D721Med (cell line): ENCODE measurements around the gene RMDN3.

ENCODE experiments used
- DNase-seq: peaks from one replicate; pipeline ENCODE4 v3.0.0; 2011; ENCODE audit warnings: low spot score; ENCODE audit not compliant: insufficient read length
- FAIRE-seq: peaks from 2 replicates; lab custom pipeline; 2011; peaks lifted over from hg19 to GRCh38; lab: Jason Lieb, UNC
- TF ChIP-seq, protein P1 (sequence below): IDR thresholded peaks from 2 replicates; pipeline ENCODE4 v1.5.1; 2012; ENCODE audit warnings: mild to moderate bottlenecking, control low read depth; ENCODE audit not compliant: insufficient read depth; ENCODE audit errors: missing control alignments

RMDN3 gene

DNA sequence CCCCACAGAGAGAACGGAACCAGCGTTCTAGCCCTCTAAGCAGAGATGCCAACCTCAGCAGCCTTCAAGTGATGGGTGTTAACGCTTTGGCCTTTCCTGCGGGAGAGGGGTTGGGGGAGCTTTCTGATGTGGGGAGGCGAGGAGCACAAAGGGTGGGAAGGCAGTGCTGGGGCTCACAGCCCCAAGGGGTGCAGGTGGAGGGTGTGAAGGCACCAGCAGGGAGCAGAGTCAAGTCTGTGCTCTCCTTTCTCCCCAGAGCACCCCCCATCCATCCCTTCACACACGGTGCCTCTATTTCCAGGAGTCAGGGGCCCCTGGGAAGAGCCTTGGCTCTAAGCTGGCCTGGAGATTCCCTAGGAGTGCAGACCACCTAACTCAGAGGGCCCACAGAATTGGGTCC is 18.8 kb upstream of the RMDN3 start:
- DNase-seq (no peak), FAIRE-seq (no peak)
- TF ChIP-seq, protein P1, sequence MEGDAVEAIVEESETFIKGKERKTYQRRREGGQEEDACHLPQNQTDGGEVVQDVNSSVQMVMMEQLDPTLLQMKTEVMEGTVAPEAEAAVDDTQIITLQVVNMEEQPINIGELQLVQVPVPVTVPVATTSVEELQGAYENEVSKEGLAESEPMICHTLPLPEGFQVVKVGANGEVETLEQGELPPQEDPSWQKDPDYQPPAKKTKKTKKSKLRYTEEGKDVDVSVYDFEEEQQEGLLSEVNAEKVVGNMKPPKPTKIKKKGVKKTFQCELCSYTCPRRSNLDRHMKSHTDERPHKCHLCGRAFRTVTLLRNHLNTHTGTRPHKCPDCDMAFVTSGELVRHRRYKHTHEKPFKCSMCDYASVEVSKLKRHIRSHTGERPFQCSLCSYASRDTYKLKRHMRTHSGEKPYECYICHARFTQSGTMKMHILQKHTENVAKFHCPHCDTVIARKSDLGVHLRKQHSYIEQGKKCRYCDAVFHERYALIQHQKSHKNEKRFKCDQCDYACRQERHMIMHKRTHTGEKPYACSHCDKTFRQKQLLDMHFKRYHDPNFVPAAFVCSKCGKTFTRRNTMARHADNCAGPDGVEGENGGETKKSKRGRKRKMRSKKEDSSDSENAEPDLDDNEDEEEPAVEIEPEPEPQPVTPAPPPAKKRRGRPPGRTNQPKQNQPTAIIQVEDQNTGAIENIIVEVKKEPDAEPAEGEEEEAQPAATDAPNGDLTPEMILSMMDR = no peak

GRCh38 chr15:40773496-40773895 is 18.4 kb upstream of the RMDN3 start:
- TF ChIP-seq, protein P1 = no peak
- no peak for DNase-seq
- no peak for FAIRE-seq

DNA sequence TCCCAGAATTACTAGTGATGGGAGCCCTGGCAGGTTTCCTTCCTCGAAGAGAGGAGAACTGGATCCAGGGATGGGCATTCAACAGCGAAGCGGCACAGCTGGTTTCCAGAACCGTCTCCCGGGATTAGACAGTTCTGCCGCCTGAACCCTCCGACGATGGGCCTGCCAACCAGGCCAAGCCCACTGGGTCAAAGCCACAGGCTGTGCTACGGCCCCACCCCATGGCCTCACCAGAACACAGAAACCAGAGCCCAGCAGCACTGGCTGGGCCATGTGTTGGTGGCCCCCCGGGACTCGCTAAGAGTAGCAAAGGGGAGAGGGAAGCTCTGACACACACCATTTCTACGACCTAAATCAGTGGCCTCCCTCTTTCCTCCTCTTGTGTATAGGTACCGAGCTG is 17.0 kb upstream of the RMDN3 start:
- no peak for FAIRE-seq
- TF ChIP-seq, protein P1 = no peak
- DNase-seq = no peak

DNA sequence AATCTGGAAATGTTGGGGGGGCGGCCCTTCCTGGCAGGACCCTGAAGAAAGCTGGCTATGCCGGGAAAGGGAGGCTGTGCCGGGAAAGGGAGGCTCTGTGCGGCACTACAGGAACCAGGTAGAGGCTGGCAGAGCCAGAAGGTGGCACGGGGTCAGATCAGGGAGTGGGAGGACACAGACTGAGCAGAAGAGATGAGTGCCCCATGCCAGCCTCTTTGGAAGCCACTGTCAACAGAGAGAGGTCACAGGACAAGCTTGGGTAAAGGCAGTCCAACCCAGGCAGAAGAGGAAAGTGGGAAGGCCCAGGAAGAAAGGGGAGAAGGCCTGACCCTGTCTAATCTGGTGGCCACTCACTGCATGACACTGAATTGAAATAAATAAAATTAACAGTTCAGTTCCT is 16.2 kb upstream of the RMDN3 start:
- TF ChIP-seq, protein P1 = no peak
- DNase-seq (no peak), FAIRE-seq (no peak)

DNA sequence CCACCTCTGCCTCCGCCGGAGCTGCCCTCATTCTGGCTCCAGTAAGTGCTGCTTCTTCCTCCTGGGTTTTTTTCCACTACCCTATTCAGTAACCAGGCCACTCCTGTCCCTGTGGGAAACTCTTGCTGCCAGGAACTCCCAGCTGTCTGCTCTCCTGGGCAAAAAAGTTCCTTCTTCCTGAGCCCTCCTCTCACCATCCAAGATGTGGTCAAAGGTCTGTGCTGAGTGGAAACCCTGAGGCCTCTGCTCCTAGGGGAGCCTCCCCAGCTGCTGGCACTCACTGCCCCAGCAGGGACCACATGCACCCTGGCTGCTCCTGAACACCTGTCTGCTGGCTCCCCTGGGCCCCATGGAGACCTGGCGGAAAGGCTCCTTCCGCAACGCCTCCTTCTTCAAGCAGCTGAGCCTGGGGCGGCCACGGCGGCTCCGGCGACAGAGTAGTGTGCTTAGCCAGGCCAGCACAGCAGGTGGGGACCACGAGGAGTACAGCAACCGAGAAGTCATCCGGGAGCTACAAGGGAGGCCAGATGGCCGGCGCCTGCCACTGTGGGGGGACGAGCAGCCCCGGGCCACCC is 15.2 kb upstream of the RMDN3 start:
- DNase-seq = no peak
- no peak for FAIRE-seq

DNA sequence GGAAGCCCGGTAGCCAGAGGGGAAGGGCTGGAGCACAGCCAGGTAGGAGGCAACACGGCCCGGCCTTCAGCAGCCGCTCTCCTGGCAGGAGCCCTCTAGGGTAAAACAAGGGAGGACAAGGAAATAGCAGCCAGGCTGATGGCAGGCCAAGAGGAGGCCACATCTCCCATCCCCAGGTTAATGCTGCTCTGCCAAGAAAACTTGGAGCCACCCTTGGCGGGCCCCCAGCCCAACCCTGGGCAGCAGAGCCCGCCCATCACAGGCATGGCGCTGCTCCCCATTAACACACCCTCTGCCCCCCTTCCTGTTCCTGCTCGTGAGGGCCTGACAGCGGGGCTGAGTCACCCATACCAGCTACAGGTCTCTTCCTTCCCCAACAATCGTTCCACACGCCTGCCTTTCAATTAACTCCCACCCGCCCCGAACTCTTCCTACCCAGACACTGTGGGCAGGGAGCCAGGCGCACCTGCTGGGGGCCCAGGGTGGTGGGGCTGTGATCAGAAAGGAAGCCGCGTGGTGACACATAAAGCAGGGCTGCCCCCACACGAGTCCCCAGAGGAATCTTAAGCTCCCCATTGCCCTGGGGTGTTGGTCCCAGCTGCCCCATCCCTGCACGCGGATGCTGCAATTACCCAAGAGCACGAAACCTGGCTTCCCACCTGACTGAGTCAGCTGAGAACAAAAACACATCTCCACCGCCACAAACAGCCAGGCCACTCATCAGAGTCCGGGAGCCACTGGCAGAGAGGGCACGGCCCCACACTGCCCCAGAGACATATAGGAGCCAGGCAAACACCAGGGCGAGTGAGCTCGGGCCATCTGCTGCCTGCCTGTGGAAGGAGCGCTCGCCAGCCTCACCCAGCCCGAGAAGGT is 14.5 kb upstream of the RMDN3 start, which contains the start of gene C15orf62:
C15orf62 (plus strand) TSS at position 707 of the 873 bp plus-strand sequence. CDS start 516 bp downstream, outside the sequence.
- FAIRE-seq (no peak), DNase-seq (no peak)

More for the DNA sequence above, 15.2 kb upstream of the RMDN3 start:
- TF ChIP-seq, protein P1 = no peak

More for the DNA sequence above, 14.5 kb upstream of the RMDN3 start, which contains the start of gene C15orf62:
- TF ChIP-seq, protein P1 = no peak
